ENCODE data around the gene DUSP5.

GRCh38 chr10:110527731-110528171 is 30.0 kb downstream of the DUSP5 start:
- TF ChIP-seq POLR2A (IDR thresholded peaks at IDR 0.05) (no peak), EP300 (IDR thresholded peaks at IDR 0.05) (no peak)
- TF ChIP-seq, protein P1, sequence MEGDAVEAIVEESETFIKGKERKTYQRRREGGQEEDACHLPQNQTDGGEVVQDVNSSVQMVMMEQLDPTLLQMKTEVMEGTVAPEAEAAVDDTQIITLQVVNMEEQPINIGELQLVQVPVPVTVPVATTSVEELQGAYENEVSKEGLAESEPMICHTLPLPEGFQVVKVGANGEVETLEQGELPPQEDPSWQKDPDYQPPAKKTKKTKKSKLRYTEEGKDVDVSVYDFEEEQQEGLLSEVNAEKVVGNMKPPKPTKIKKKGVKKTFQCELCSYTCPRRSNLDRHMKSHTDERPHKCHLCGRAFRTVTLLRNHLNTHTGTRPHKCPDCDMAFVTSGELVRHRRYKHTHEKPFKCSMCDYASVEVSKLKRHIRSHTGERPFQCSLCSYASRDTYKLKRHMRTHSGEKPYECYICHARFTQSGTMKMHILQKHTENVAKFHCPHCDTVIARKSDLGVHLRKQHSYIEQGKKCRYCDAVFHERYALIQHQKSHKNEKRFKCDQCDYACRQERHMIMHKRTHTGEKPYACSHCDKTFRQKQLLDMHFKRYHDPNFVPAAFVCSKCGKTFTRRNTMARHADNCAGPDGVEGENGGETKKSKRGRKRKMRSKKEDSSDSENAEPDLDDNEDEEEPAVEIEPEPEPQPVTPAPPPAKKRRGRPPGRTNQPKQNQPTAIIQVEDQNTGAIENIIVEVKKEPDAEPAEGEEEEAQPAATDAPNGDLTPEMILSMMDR (IDR thresholded peaks at IDR 0.05): no peak

Measured in stomach (tissue), 4 donors.